Measurements from ENCODE around the gene GREM2. TPM values are rescaled to one million over a fixed set of nuclear protein-coding genes. Genes with fewer than 3 reads are reported as not detected.

GREM2 gene
- polyA plus RNA-seq, 1 donor from 2014 or later = 0.85 TPM

DNA sequence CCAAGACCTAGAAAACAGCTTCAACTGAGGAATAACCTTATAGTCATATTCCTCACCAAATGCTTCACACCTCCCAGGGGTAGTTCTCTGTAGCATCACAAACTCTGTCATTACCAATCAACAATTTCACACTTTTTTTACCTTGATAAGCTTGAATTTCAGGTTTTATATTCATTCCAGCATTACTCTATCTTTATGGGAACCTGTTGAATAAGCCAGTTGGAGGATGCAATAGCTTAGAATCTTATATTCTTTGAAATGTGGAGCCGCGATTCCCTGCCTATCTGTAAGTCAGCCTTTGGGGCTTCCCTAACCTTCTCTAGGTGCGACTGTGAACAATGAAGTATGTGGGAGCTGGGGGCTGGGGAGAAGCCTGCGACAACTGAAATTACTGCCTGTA lies 145.4 kb downstream of the GREM2 start:
- Histone ChIP-seq H3K27ac (ENCODE audit: low read length) (no peak overlapping the region), H3K27me3 (ENCODE audit: insufficient read depth, low read depth, low read length) (no peaks in the 10 kb centered on the region), H3K79me2 (replicated peaks; ENCODE audit: insufficient read depth, low read length) (no peaks in the 10 kb centered on the region), H3K9me3 (ENCODE audit: low read length) (no peaks in the 10 kb centered on the region), H3F3A (ENCODE audit: insufficient read depth, low read length, poor library complexity, severe bottlenecking) (no peaks in the 10 kb centered on the region), H3K4me2 (ENCODE audit: low read length) (no peak overlapping the region), H4K20me1 (ENCODE audit: insufficient read depth) (no peaks in the 10 kb centered on the region), H3K4me3 (ENCODE audit: low read length) (no peak overlapping the region), H3K9ac (ENCODE audit: low read length) (no peak overlapping the region), H3K9me2 (ENCODE audit: insufficient read depth, low read length) (no peaks in the 10 kb centered on the region), H3K36me3 (ENCODE audit: insufficient read depth, low read length) (no peaks in the 10 kb centered on the region), H2AFZ (ENCODE audit: low read depth, low read length) (no peak overlapping the region)
- no peak for TF ChIP-seq EZH2 (IDR thresholded peaks at IDR 0.05; ENCODE audit: borderline replicate concordance, insufficient read depth, low read length, poor library complexity, severe bottlenecking)
- TF ChIP-seq, protein P1, sequence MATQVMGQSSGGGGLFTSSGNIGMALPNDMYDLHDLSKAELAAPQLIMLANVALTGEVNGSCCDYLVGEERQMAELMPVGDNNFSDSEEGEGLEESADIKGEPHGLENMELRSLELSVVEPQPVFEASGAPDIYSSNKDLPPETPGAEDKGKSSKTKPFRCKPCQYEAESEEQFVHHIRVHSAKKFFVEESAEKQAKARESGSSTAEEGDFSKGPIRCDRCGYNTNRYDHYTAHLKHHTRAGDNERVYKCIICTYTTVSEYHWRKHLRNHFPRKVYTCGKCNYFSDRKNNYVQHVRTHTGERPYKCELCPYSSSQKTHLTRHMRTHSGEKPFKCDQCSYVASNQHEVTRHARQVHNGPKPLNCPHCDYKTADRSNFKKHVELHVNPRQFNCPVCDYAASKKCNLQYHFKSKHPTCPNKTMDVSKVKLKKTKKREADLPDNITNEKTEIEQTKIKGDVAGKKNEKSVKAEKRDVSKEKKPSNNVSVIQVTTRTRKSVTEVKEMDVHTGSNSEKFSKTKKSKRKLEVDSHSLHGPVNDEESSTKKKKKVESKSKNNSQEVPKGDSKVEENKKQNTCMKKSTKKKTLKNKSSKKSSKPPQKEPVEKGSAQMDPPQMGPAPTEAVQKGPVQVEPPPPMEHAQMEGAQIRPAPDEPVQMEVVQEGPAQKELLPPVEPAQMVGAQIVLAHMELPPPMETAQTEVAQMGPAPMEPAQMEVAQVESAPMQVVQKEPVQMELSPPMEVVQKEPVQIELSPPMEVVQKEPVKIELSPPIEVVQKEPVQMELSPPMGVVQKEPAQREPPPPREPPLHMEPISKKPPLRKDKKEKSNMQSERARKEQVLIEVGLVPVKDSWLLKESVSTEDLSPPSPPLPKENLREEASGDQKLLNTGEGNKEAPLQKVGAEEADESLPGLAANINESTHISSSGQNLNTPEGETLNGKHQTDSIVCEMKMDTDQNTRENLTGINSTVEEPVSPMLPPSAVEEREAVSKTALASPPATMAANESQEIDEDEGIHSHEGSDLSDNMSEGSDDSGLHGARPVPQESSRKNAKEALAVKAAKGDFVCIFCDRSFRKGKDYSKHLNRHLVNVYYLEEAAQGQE (IDR thresholded peaks at IDR 0.05; ENCODE audit: borderline replicate concordance) = no peak
- TF ChIP-seq SMC3 (conservative IDR thresholded peaks at IDR 0.05; ENCODE audit: poor library complexity) = no peak
- TF ChIP-seq POLR2AphosphoS5 (IDR thresholded peaks at IDR 0.05) = no peak
- TF ChIP-seq, protein P2, sequence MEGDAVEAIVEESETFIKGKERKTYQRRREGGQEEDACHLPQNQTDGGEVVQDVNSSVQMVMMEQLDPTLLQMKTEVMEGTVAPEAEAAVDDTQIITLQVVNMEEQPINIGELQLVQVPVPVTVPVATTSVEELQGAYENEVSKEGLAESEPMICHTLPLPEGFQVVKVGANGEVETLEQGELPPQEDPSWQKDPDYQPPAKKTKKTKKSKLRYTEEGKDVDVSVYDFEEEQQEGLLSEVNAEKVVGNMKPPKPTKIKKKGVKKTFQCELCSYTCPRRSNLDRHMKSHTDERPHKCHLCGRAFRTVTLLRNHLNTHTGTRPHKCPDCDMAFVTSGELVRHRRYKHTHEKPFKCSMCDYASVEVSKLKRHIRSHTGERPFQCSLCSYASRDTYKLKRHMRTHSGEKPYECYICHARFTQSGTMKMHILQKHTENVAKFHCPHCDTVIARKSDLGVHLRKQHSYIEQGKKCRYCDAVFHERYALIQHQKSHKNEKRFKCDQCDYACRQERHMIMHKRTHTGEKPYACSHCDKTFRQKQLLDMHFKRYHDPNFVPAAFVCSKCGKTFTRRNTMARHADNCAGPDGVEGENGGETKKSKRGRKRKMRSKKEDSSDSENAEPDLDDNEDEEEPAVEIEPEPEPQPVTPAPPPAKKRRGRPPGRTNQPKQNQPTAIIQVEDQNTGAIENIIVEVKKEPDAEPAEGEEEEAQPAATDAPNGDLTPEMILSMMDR (IDR thresholded peaks at IDR 0.05; ENCODE audit: poor library complexity, severe bottlenecking) = no peak

DNA sequence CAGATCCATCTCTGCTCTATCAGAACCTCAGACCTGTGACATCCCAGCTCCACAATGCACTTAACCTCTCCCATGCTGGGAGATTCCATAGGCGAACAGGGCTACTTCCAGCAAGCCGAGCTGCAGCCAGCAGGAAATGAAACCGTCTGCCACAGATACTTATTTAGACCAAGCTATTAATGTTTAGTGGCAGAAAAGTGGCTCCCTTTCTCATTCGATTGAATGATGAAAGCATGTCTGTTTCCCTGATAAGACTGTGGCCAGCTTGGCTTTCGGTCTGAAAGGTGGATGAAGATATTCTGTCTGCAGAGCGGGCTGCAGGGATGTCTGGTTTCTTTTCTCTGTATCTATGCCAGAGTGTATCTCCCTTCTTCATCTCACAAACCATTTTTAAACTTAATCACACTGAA lies 146.4 kb downstream of the GREM2 start:
- peak overlapping the region; percentile 13 for H3K4me3 ChIP-seq (ENCODE audit: low read length)
- H3K36me3 ChIP-seq (ENCODE audit: insufficient read depth, low read length) = no peaks in the 10 kb centered on the region
- H3K27me3 ChIP-seq (ENCODE audit: insufficient read depth, low read depth, low read length) = no peaks in the 10 kb centered on the region
- no peak overlapping the region for H2AFZ ChIP-seq (ENCODE audit: low read depth, low read length)
- H3K27ac ChIP-seq (ENCODE audit: low read length) = peak overlapping the region; percentile 42
- no peaks in the 10 kb centered on the region for H3K79me2 ChIP-seq (replicated peaks; ENCODE audit: insufficient read depth, low read length)
- no peaks in the 10 kb centered on the region for H4K20me1 ChIP-seq (ENCODE audit: insufficient read depth)
- peak overlapping the region; percentile 18 for H3K9ac ChIP-seq (ENCODE audit: low read length)
- no peaks in the 10 kb centered on the region for H3F3A ChIP-seq (ENCODE audit: insufficient read depth, low read length, poor library complexity, severe bottlenecking)
- TF ChIP-seq, protein P1 (IDR thresholded peaks at IDR 0.05; ENCODE audit: borderline replicate concordance) = no peak
- TF ChIP-seq, protein P2 (IDR thresholded peaks at IDR 0.05; ENCODE audit: poor library complexity, severe bottlenecking) = no peak
- TF ChIP-seq EZH2 (IDR thresholded peaks at IDR 0.05; ENCODE audit: borderline replicate concordance, insufficient read depth, low read length, poor library complexity, severe bottlenecking) (no peak), RAD21 (conservative IDR thresholded peaks at IDR 0.05) (no peak), SMC3 (conservative IDR thresholded peaks at IDR 0.05; ENCODE audit: poor library complexity) (no peak), POLR2AphosphoS5 (IDR thresholded peaks at IDR 0.05) (no peak)
- H3K4me2 ChIP-seq (ENCODE audit: low read length) = no peak overlapping the region
- H3K9me2 ChIP-seq (ENCODE audit: insufficient read depth, low read length) = no peaks in the 10 kb centered on the region
- no peaks in the 10 kb centered on the region for H3K9me3 ChIP-seq (ENCODE audit: low read length)
